Astrocyte (in vitro differentiated cells and primary cell): ENCODE results near the gene IMPA2. TPM values are rescaled to one million over a fixed set of nuclear protein-coding genes. Genes with fewer than 3 reads are reported as not detected.

Source experiments
- DNase-seq: peaks from one replicate; pipeline ENCODE4 v3.0.0-alpha.2; 2010; ENCODE audit warnings: low read depth
- FAIRE-seq: peaks from 2 replicates; lab custom pipeline; 2011; peaks lifted over from hg19 to GRCh38; lab: Jason Lieb, UNC
- H2AFZ ChIP-seq: 2 replicates; pipeline ENCODE4 v1.6.0; 2012; ENCODE audit warnings: low read depth, low read length, inconsistent platforms
- H3K27ac ChIP-seq: 2 replicates; pipeline ENCODE4 v1.5.1; 2011; ENCODE audit warnings: low read depth, low read length, inconsistent platforms
- H3K27me3 ChIP-seq: 2 replicates; pipeline ENCODE4 v1.6.0; 2011; ENCODE audit warnings: low read length, inconsistent platforms; ENCODE audit not compliant: insufficient read depth
- H3K36me3 ChIP-seq: 2 replicates; pipeline ENCODE4 v1.5.1; 2011; ENCODE audit warnings: low read length, inconsistent platforms; ENCODE audit not compliant: insufficient read depth
- H3K4me1 ChIP-seq: 2 replicates; pipeline ENCODE4 v1.5.1; 2011; ENCODE audit warnings: low read length, inconsistent platforms; ENCODE audit not compliant: insufficient read depth
- H3K4me2 ChIP-seq: 2 replicates; pipeline ENCODE4 v1.6.0; 2012; ENCODE audit warnings: low read length, inconsistent platforms
- H3K4me3 ChIP-seq: 2 replicates; pipeline ENCODE4 v1.5.1; 2011; ENCODE audit warnings: low read depth, mild to moderate bottlenecking, low read length, inconsistent platforms; ENCODE audit not compliant: insufficient read depth
- H3K79me2 ChIP-seq: 2 replicates; pipeline ENCODE4 v1.6.0; 2012; ENCODE audit warnings: mild to moderate bottlenecking, low read length, inconsistent platforms; ENCODE audit not compliant: insufficient read depth
- H3K9ac ChIP-seq: 2 replicates; pipeline ENCODE4 v1.6.0; 2012; ENCODE audit warnings: mild to moderate bottlenecking, low read length, inconsistent platforms
- H3K9me3 ChIP-seq: 2 replicates; pipeline ENCODE4 v1.5.1; 2012; ENCODE audit warnings: low read depth, mild to moderate bottlenecking, low read length, inconsistent platforms; ENCODE audit not compliant: insufficient read depth
- H4K20me1 ChIP-seq: 2 replicates; pipeline ENCODE4 v1.6.0; 2012; ENCODE audit warnings: low read length, inconsistent platforms; ENCODE audit not compliant: insufficient read depth
- H3K27ac Mint-ChIP-seq: one replicate; pipeline ENCODE4 v1.8.0; 2021; ENCODE audit warnings: mild to moderate bottlenecking, mixed read lengths; ENCODE audit not compliant: unreplicated experiment
- H3K27me3 Mint-ChIP-seq: one replicate; pipeline ENCODE4 v1.8.0; 2021; ENCODE audit warnings: low read depth, mixed read lengths; ENCODE audit not compliant: unreplicated experiment
- H3K36me3 Mint-ChIP-seq: one replicate; pipeline ENCODE4 v1.8.0; 2021; ENCODE audit warnings: low read depth, mixed read lengths; ENCODE audit not compliant: unreplicated experiment
- H3K4me1 Mint-ChIP-seq: one replicate; pipeline ENCODE4 v1.8.0; 2021; ENCODE audit warnings: low read depth, mixed read lengths; ENCODE audit not compliant: unreplicated experiment
- H3K4me3 Mint-ChIP-seq: one replicate; pipeline ENCODE4 v1.8.0; 2021; ENCODE audit warnings: mild to moderate bottlenecking, moderate library complexity, mixed read lengths; ENCODE audit not compliant: unreplicated experiment
- H3K9me3 Mint-ChIP-seq: one replicate; pipeline ENCODE4 v1.8.0; 2021; ENCODE audit warnings: mild to moderate bottlenecking, mixed read lengths; ENCODE audit not compliant: unreplicated experiment
- EZH2 ChIP-seq: IDR thresholded peaks from 2 replicates; pipeline ENCODE4 v1.6.1; 2012; ENCODE audit warnings: mild to moderate bottlenecking, low read length, inconsistent platforms; ENCODE audit not compliant: insufficient read depth
- total RNA-seq: library from RNA; stranded (reverse); gene quantifications from 2 replicates; pipeline ENCODE4 v1.2.1, GENCODE V29; 2021
- TF ChIP-seq, protein P1 (sequence below): IDR thresholded peaks from 2 replicates; pipeline ENCODE4 v1.5.1; 2011; ENCODE audit warnings: low read depth, mild to moderate bottlenecking, inconsistent platforms, low read length, moderate library complexity; ENCODE audit not compliant: insufficient read depth

IMPA2 gene
- total RNA-seq, 1 donor from 2014 or later: 4.8 TPM

DNA sequence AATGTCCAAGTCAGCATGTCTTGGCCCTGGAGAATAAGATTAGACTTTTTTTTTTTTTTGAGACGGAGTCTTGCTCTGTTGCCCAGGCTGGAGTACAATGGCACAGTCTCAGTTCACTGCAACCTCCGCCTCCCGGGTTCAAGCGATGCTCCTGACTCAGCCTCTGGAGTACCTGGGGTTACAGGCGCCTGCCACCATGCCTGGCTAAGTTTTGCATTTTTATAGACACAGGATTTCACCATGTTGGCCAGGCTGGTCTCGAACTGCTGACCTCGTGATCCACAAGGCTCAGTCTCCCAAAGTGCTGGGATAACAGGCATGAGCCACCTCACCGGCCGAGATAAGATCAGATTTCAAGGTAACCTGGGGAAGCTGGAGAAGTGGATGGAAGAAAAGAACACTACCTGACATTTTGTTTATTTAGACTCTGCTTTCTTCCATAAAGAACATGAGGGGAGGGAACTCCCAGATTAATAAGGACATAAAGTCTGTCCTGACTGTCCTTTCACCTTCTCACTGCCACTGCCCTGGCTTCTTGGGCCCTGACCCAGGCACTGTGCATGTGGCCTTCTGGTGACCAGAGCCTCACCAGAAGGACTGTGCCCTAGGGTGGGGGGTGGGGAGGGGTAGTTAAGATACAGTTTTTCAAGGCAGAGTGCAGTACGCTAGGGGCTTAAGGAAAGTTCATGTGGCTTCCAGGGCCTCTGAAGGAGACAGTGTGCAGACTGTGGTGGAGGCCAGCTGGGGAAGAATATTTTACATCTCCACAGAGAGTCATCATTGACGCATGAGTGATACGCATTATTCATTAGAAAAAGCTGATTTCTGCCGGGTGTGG lies 4.8 kb upstream of the IMPA2 start:
- no peak for TF ChIP-seq EZH2
- TF ChIP-seq, protein P1, sequence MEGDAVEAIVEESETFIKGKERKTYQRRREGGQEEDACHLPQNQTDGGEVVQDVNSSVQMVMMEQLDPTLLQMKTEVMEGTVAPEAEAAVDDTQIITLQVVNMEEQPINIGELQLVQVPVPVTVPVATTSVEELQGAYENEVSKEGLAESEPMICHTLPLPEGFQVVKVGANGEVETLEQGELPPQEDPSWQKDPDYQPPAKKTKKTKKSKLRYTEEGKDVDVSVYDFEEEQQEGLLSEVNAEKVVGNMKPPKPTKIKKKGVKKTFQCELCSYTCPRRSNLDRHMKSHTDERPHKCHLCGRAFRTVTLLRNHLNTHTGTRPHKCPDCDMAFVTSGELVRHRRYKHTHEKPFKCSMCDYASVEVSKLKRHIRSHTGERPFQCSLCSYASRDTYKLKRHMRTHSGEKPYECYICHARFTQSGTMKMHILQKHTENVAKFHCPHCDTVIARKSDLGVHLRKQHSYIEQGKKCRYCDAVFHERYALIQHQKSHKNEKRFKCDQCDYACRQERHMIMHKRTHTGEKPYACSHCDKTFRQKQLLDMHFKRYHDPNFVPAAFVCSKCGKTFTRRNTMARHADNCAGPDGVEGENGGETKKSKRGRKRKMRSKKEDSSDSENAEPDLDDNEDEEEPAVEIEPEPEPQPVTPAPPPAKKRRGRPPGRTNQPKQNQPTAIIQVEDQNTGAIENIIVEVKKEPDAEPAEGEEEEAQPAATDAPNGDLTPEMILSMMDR: no peak
- H3K27me3 ChIP-seq: no peaks in the 10 kb centered on the region
- no peaks in the 10 kb centered on the region for H3K79me2 ChIP-seq
- H3K9me3 ChIP-seq: no peaks in the 10 kb centered on the region
- H3K27ac ChIP-seq: no peak overlapping the region
- Mint-ChIP-seq H3K9me3 (no peaks in the 10 kb centered on the region), H3K36me3 (no peaks in the 10 kb centered on the region), H3K27ac (no peak overlapping the region), H3K27me3 (no peaks in the 10 kb centered on the region), H3K4me1 (peaks cover 3% of the 10 kb centered on the region), H3K4me3 (no peak overlapping the region)
- no peak overlapping the region for H3K4me2 ChIP-seq
- no peaks in the 10 kb centered on the region for H4K20me1 ChIP-seq
- no peak overlapping the region for H2AFZ ChIP-seq
- H3K4me3 ChIP-seq: no peak overlapping the region
- H3K9ac ChIP-seq: no peak overlapping the region
- no peaks in the 10 kb centered on the region for H3K36me3 ChIP-seq
- DNase-seq: no peak
- no peak for FAIRE-seq
- no peaks in the 10 kb centered on the region for H3K4me1 ChIP-seq

DNA sequence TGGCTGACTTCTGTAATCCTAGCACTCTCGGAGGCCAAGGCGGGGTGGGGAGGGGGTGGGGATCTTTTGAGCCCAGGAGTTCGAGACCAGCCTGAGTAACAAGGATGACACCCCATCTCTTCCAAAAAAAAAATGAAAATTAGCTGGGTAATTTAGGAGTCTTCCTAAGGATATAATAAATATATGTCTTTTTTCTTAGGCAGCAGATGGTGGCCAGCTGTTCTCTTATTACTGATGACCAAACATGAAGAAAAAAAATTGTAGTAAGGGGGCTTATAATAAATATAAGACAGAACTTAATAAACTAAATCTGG lies 4.2 kb upstream of the IMPA2 start:
- H3K27me3 Mint-ChIP-seq: no peaks in the 10 kb centered on the region
- no peak for TF ChIP-seq EZH2
- TF ChIP-seq, protein P1: no peak
- no peaks in the 10 kb centered on the region for H3K36me3 Mint-ChIP-seq
- H4K20me1 ChIP-seq: no peaks in the 10 kb centered on the region
- H3K36me3 ChIP-seq: no peaks in the 10 kb centered on the region
- no peaks in the 10 kb centered on the region for H3K9me3 ChIP-seq
- no peak overlapping the region for H3K27ac Mint-ChIP-seq
- H2AFZ ChIP-seq: no peak overlapping the region
- H3K27ac ChIP-seq: no peak overlapping the region
- FAIRE-seq (no peak), DNase-seq (no peak)
- H3K79me2 ChIP-seq: no peaks in the 10 kb centered on the region
- no peaks in the 10 kb centered on the region for H3K4me1 ChIP-seq
- no peak overlapping the region for H3K4me3 ChIP-seq
- no peaks in the 10 kb centered on the region for H3K27me3 ChIP-seq
- H3K9me3 Mint-ChIP-seq: no peaks in the 10 kb centered on the region
- H3K4me2 ChIP-seq: no peak overlapping the region
- peaks cover 3% of the 10 kb centered on the region for H3K4me1 Mint-ChIP-seq
- no peak overlapping the region for H3K9ac ChIP-seq
- H3K4me3 Mint-ChIP-seq: no peak overlapping the region

DNA sequence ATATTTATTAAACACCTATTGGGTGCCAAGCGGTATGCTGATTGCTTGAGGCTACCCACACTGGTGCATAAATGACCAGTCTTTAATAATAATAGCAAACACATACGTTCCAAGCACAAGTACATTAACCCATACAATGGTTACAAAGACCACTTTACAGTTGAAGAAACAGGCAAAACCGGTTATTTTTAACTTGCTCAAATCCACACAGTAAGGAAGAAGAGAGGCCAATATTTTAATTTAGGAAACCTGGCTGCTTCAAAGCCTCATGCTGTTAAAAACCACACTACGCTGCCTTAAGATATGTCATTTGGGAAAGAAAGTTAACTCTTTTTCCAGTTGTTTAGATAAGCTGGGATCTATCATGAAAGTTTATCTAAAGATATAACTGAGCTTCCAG lies 2.4 kb upstream of the IMPA2 start:
- Histone ChIP-seq H3K9ac (no peak overlapping the region), H2AFZ (no peak overlapping the region), H3K36me3 (no peaks in the 10 kb centered on the region), H4K20me1 (no peaks in the 10 kb centered on the region), H3K9me3 (no peaks in the 10 kb centered on the region), H3K4me3 (no peak overlapping the region), H3K27me3 (peaks cover 5% of the 10 kb centered on the region), H3K4me2 (no peak overlapping the region), H3K27ac (no peak overlapping the region), H3K4me1 (no peaks in the 10 kb centered on the region), H3K79me2 (no peaks in the 10 kb centered on the region)
- Mint-ChIP-seq H3K36me3 (no peaks in the 10 kb centered on the region), H3K4me1 (peaks cover 3% of the 10 kb centered on the region), H3K4me3 (no peak overlapping the region), H3K27me3 (peaks cover 6% of the 10 kb centered on the region), H3K27ac (no peak overlapping the region), H3K9me3 (no peaks in the 10 kb centered on the region)
- FAIRE-seq (no peak), DNase-seq (no peak)
- no peak for TF ChIP-seq EZH2
- TF ChIP-seq, protein P1: no peak
